Gastrocnemius medialis (tissue), 4 donors: ENCODE data around the gene SLC35F2.

Experiments
- CTCF ChIP-seq, 5 experiments: fragments of 450-650 bp in 3 of 5; fragments of 200-600 bp in 2 of 5; sonication (generic) in 2 of 5; IDR thresholded peaks in 4 of 5; conservative IDR thresholded peaks in 1 of 5; 1 replicate in 4 of 5; 2 replicates in 1 of 5; pipeline ENCODE4 v1.5.1; 2016 to 2019; ENCODE audit warnings: antibody characterized with exemption in 5 of 5, mild to moderate bottlenecking in 3 of 5, moderate library complexity in 3 of 5
- POLR2A ChIP-seq, 2 donors: fragments of 450-650 bp; IDR thresholded peaks; one replicate each; pipeline ENCODE4 v1.6.1; 2017; ENCODE audit warnings: antibody characterized with exemption in 2 of 2, mild to moderate bottlenecking in 2 of 2, moderate library complexity in 2 of 2

DNA sequence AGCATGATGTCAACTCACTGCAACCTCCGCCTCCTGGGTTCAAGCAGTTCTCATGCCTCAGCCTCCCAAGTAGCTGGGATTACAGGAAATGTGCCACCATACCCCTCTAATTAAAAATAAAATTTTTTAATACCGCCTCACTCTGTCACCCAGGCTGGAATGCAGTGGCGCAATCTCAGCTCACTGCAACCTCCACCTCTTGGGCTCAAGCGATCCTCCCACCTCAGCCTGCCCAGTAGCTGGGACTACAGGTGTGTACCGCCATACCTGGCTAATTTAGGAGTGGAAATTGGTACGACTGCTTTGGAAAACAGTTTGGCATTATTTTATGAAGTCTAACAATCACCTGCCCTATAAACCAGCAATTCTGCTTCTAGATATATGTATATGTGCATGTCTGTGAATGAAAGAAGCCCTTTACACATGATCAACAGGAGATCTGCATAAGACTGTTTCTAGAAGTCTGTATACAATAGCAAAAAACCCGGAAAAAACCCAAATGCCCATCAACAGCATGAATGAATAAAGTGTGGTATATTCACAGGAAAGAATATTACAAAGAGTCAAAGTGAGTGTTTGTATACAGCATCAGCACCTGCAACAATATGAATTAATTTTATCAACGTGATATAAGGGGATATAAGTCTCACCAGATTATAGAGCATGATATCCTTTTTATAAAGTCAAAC lies 16.0 kb downstream of the SLC35F2 start:
- TF ChIP-seq CTCF (IDR thresholded peaks at IDR 0.05 in 4 of 5, conservative IDR thresholded peaks at IDR 0.05 in 1 of 5) (no peak), POLR2A (IDR thresholded peaks at IDR 0.05) (no peak)
